Endothelial cell (in vitro differentiated cells): ENCODE results near the gene MEF2C. TPM values are rescaled to one million over a fixed set of nuclear protein-coding genes. Genes with fewer than 3 reads are reported as not detected.

Experiments used
- DNase-seq: peaks from one replicate; pipeline ENCODE4 v3.0.0; 2021; ENCODE audit warnings: low spot score
- H3K27ac Mint-ChIP-seq: one replicate; pipeline ENCODE4 v1.8.0; 2021; ENCODE audit warnings: mixed read lengths, inconsistent platforms; ENCODE audit not compliant: unreplicated experiment
- H3K27me3 Mint-ChIP-seq: one replicate; pipeline ENCODE4 v1.8.0; 2021; ENCODE audit warnings: mild to moderate bottlenecking, moderate library complexity, mixed read lengths, inconsistent platforms; ENCODE audit not compliant: unreplicated experiment
- H3K36me3 Mint-ChIP-seq: one replicate; pipeline ENCODE4 v1.8.0; 2021; ENCODE audit warnings: mild to moderate bottlenecking, low read depth, mixed read lengths, inconsistent platforms; ENCODE audit not compliant: unreplicated experiment
- H3K4me1 Mint-ChIP-seq: one replicate; pipeline ENCODE4 v1.8.0; 2021; ENCODE audit warnings: mild to moderate bottlenecking, mixed read lengths, inconsistent platforms; ENCODE audit not compliant: unreplicated experiment
- H3K4me3 Mint-ChIP-seq: one replicate; pipeline ENCODE4 v1.8.0; 2021; ENCODE audit warnings: mild to moderate bottlenecking, mixed read lengths, inconsistent platforms; ENCODE audit not compliant: unreplicated experiment
- H3K9me3 Mint-ChIP-seq: one replicate; pipeline ENCODE4 v1.8.0; 2021; ENCODE audit warnings: mixed read lengths, inconsistent platforms; ENCODE audit not compliant: unreplicated experiment
- CTCF ChIP-seq: fragments of 200-600 bp; sonication (generic); IDR thresholded peaks from one replicate; pipeline ENCODE4 v1.5.0; 2021; ENCODE audit warnings: antibody characterized with exemption; ENCODE audit not compliant: unreplicated experiment
- total RNA-seq: library from RNA; stranded (reverse); fragmentation: NEBNext Ultra II Directional; extraction: Animal tissue kit (Norgen Biotek cat#: 25700); gene quantifications from one replicate; pipeline ENCODE4 v1.2.1, GENCODE V29; 2021; ENCODE audit not compliant: unreplicated experiment

MEF2C gene
- total RNA-seq, 1 donor from 2014 or later, result 134 TPM

DNA sequence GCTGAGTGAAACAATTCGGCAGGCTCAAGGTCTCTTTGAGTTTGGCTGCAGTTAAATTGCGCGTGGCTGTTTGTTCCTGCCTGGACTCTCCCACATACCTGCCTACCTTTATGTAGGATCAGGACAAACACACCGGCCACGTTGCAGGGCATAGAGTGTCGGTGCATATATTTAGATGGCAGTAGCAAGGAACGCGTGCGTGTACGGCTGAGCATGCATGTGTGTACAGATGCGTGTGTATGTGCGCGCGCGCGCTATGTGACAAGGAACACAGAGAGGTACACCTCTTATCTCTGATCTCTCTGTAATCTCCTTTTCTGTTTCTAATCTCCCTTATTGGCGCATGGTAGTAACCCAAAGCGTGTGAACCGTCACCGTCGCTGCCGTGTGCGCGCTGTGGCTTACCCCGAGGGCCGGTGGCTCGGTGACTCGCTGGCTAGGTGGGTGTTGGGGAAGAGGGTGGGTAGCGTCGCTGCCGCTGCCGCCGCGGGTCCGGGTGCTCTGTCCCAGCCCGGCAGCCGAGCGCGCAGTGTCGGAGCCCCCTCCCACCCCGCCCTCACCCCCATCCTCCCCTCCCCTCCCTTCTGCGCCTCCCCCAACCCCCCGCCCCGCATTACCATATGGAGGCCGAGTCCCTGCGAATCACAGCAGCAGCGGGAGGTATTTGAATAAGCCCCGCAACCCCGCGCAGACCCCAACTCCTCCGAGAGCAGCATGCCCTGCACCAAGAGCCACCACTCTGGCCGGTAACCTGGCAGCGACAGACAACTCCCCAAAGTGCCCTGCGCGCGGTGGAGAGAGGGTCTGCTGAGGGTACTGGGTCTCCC is 204.8 kb downstream of the MEF2C start:
- DNase-seq, result peak; percentile 9
- peaks cover 39% of the 10 kb centered on the region for H3K27me3 Mint-ChIP-seq
- TF ChIP-seq CTCF, result no peak
- peaks cover 3% of the 10 kb centered on the region for H3K36me3 Mint-ChIP-seq
- H3K4me3 Mint-ChIP-seq, result no peak overlapping the region
- no peaks in the 10 kb centered on the region for H3K9me3 Mint-ChIP-seq
- H3K4me1 Mint-ChIP-seq, result peaks cover 25% of the 10 kb centered on the region
- H3K27ac Mint-ChIP-seq, result no peak overlapping the region

DNA sequence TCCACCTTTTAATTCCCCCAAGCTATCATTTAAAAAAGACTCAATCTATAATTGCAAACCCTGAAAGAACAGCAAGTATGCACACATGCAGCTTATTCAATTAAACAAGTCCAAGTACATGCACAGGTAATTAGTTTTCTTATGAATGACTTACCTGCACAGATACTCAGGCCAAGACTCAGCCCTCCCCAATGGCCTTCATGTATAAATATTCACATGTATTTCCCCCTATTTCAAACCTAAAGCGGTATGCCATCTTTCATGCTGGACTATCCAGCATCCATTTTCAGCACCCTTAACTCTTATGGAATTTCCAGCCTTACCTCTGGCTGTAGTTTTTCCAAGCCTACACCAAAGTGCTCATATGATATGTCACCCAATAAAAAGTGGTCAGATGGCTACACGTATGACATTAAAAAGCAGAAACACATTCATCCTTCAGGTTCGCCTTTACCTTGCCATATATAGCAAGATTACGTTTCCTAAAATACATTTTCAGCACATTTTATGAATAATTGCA is 205.5 kb downstream of the MEF2C start:
- Mint-ChIP-seq H3K27me3 (peaks cover 33% of the 10 kb centered on the region), H3K4me3 (no peak overlapping the region), H3K9me3 (no peaks in the 10 kb centered on the region), H3K27ac (no peak overlapping the region), H3K36me3 (no peaks in the 10 kb centered on the region), H3K4me1 (peaks cover 29% of the 10 kb centered on the region)
- TF ChIP-seq CTCF, result no peak
- no peak for DNase-seq

DNA sequence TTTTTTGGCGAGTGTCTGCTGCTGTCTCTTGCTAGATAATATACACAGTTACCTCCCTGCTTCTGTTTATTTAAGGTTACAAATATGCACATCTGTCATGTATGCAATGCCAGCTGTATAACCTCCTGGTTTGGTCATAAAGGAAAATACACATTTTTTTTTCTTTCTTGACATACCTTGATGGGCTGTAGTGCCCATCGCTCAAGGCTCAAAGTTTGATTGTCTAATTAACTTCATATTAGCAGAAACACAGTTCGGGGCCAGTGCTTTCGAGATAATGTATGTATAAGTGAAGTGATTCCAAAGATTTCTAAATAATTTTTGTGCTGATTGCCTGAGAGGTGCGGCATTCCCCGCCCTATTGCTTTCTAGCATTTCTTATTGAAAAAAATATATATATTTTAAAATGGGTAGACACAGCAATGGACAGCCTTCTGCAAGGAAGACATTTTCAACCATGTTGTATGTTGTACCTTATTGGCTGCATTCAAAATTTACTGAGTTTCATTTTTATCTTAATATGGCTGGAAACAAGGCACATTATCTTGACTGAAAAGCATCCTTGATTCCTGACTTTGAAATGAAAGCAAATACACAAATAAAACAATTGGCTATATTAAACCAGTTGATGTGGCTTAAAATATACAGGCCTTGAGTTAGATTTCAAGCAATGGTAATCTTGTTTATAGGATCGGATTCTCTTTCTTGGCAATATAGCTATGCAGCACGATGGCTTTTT is 206.2 kb downstream of the MEF2C start:
- no peaks in the 10 kb centered on the region for H3K9me3 Mint-ChIP-seq
- no peak overlapping the region for H3K27ac Mint-ChIP-seq
- H3K36me3 Mint-ChIP-seq, result no peaks in the 10 kb centered on the region
- peak overlapping the region; percentile 45 for H3K4me3 Mint-ChIP-seq
- peaks cover 37% of the 10 kb centered on the region for H3K27me3 Mint-ChIP-seq
- peaks cover 35% of the 10 kb centered on the region for H3K4me1 Mint-ChIP-seq
- DNase-seq, result no peak
- TF ChIP-seq CTCF, result no peak

DNA sequence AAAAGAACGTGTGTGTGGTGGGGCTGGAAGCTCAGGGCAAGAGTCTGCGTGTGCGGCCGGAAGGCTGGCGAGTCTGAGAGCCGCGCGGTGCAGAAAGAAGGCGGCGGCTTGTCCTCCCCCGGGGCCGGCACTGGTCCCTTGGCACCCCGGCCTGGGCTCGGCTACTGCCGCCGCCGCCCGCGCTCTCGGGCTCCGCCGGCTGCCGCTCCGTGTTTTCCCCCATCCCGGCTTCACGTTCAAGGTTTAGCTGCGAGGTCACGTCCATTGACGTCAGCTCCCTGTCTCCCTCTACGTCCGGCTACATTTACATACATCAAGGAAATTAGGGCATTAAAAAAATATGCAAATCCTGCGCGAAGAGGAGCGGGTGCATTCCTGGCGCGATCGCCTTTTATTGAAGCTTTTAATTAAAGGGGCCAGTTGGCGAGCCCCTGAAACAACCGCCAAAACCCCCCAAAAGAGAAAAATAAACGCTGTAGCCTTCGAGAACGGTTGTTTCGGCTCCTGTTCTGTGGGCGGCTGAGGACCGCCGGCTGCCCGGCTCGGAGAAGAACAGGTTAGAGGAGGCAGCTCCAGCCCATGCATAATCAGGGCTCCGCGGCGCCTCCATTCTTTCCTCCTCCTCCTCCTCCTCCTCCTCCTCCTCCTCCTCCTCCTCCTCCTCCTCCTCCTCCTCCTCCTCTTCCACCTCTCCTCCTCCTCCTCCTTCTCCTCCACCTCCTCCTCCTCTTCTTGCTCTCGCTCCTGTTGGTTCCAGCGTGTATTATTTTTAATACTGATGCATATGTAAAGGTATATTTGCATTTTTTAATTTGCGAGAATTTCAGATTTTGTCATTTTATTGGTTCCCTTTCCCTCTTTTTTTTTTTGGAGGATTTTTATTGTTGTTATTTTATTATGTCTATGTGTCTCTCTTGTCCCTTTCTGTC is 207.0 kb downstream of the MEF2C start:
- Mint-ChIP-seq H3K9me3 (no peaks in the 10 kb centered on the region), H3K4me1 (peaks cover 37% of the 10 kb centered on the region), H3K27me3 (peaks cover 39% of the 10 kb centered on the region), H3K27ac (no peak overlapping the region), H3K36me3 (no peaks in the 10 kb centered on the region), H3K4me3 (peak overlapping the region; percentile 74)
- TF ChIP-seq CTCF, result no peak
- peak; percentile 47 for DNase-seq
